GM21576 (cell line): ENCODE data around the gene MXRA7.

ENCODE experiments used
- ATAC-seq: cut with Tn5 transposase; IDR thresholded peaks from one replicate; pipeline ENCODE4 v1.9.1; 2021; ENCODE audit warnings: mild to moderate bottlenecking, moderate library complexity; ENCODE audit not compliant: unreplicated experiment

The MXRA7 gene

GRCh38 chr17:76681222-76682137 is 29.3 kb downstream of the MXRA7 start:
- no peak for ATAC-seq

- ATAC-seq: no peak
These were observed 31.5 kb downstream of the MXRA7 start for GRCh38 chr17:76679239-76679638.

- no peak for ATAC-seq
These were observed 32.4 kb downstream of the MXRA7 start for GRCh38 chr17:76678330-76678729.

- ATAC-seq: no peak
These were observed 33.4 kb downstream of the MXRA7 start for GRCh38 chr17:76677406-76677805.

GRCh38 chr17:76676629-76677028 is 34.1 kb downstream of the MXRA7 start:
- ATAC-seq: no peak

GRCh38 chr17:76675648-76676047 is 35.1 kb downstream of the MXRA7 start:
- no peak for ATAC-seq

GRCh38 chr17:76674600-76674999 is 36.2 kb downstream of the MXRA7 start:
- no peak for ATAC-seq

GRCh38 chr17:76673729-76674128 is 37.0 kb downstream of the MXRA7 start:
- no peak for ATAC-seq

- no peak for ATAC-seq
These were observed 37.9 kb downstream of the MXRA7 start for GRCh38 chr17:76672892-76673291.

GRCh38 chr17:76672270-76672851 is 38.4 kb downstream of the MXRA7 start:
- ATAC-seq: no peak

- ATAC-seq: peak; percentile 13
These were observed 38.9 kb downstream of the MXRA7 start for GRCh38 chr17:76671912-76672262.

GRCh38 chr17:76671123-76671911 is 39.4 kb downstream of the MXRA7 start:
- ATAC-seq: peak; percentile 98

- ATAC-seq: no peak
These were observed 40.0 kb downstream of the MXRA7 start for GRCh38 chr17:76670718-76671122.

GRCh38 chr17:76670020-76670717 is 40.6 kb downstream of the MXRA7 start:
- no peak for ATAC-seq

- ATAC-seq: no peak
These were observed 42.8 kb downstream of the MXRA7 start for GRCh38 chr17:76667786-76668453.

- no peak for ATAC-seq
These were observed 43.3 kb downstream of the MXRA7 start for GRCh38 chr17:76667491-76667755.

- no peak for ATAC-seq
These were observed 50.1 kb downstream of the MXRA7 start for GRCh38 chr17:76660656-76661042.

GRCh38 chr17:76659928-76660655 is 50.7 kb downstream of the MXRA7 start:
- no peak for ATAC-seq

- no peak for ATAC-seq
These were observed 52.5 kb downstream of the MXRA7 start for GRCh38 chr17:76658242-76658662.
